COR-L47 (cell line): ENCODE measurements around the gene OPN1SW.

Experiments
- DNase-seq: peaks from one replicate; lab custom pipeline; 2025; lab: John Stamatoyannopoulos, UW

The OPN1SW gene

DNA sequence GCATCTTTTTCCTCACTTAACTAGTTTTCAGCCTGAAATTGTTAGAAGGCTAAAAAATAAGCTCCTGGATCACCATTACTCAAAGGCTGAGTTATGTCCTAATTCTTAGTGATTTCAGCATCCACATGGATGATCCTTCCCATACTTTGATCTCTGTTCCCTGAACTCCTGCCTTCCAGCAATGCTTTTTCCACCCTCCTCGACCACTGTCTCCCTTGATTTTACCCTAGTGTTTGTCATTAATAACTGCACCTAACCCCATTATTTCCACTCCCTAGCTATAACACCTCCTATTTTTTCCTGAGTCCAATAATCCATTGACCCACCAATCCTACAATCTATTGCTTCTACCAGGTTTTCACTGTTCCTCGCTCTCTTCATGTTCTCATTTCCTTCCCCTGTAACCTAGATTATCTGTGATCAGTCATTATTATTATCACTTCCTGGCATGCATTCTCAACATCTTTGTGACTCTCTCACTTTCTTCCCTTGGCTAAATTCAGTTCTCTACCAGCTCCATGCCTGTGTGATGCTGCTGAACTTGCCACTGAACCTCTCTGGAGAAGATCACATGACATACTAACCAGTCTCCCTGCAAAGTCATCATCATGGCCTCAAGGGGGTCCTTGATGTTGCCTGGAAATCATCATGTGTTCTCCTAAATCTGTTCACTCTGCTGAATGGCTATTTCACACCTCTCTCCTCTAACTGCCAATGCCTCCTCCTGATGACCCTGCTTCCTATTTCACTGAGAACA, 42.9 kb downstream of the OPN1SW start:
- no peak for DNase-seq

DNA sequence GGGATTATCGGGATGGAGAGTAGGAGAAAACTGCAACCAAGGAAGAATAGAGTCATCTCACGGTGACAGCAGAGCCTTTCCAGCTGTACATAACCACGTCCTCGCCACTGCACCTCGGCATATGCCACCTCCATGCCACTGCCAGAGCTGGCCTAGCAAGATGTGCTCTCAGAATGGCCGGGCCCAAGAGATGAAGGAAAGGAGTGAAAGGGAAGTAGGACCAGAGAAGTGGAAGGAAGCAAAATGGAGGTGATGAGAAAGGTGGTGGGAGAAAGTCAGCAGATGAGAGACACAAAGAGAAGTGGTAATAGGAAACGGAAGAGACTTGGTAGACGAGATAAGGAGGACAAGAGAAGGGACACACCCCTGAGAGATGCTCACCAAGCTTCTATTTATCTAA, 44.4 kb downstream of the OPN1SW start:
- no peak for DNase-seq

DNA sequence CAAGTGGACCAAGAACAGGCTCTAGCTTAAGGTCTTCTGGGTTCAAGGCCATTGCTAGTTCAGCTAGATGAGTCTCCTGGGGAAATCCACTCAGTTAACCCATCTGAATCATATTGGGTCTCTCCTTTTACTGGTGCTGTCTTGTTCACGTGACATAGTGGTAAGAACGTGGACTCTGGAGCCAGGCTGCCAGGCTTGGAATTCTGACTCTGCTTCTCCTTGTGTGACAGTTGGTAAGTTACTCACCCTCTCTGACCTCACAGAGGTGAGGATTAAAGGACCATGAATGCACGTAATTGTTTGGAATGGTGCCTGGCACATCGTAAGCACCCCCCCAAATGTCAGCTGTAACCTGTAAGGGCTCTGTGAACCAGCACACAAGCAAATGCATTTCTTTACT, 46.1 kb downstream of the OPN1SW start:
- DNase-seq = no peak

DNA sequence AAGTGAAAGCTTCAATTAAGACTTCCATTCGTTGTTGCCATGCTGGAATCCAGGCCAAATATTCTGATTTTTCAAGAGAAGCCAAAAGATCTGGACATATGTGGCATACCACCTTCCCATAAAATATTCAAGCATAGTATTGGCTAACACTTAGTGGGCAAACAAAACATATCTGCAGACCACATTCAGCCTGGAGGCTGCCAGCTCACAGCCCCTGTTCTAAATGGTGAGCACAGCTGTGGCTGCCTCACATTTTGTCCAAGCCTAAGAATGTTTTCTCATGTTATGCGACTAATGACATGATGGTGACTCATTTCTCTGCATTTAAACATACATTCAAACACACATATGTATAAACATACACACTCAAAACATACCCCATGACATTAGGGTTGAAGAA, 47.0 kb downstream of the OPN1SW start:
- no peak for DNase-seq

DNA sequence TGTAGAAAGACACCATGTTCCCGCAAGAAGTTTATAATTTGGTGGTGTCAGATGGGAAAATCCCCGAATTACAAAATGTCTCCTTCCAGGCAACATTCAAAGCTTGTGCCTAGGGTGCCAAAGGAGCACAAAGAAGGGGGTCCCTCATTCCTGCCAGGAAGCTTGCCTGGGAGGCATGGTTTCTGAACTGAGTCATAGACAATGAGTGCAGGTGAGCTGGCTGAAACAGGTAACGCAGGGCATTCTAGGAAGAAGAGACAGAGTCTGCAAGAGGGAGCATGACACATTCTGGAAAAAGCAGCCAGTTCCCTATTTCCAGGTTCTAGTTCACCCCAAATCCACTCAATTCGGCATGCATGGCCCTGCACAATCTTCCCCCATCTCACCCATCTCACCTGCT, 48.4 kb downstream of the OPN1SW start:
- no peak for DNase-seq

DNA sequence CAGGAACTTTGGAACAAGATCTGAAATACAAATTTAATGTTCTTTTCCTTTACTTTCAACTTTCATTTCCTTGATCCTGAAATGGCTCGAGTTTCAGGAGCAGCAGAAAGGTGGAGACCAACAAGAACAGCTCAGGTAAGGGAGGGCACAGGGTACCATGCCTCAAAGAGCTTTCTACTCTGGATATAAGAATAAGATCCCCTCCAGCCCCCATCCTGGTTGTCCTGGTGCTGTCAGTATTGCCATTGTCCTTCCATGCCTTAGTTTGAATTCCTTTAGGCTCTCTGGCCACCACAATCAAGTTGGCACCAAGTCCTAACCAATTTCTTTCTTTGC, 48.9 kb downstream of the OPN1SW start:
- DNase-seq = no peak

DNA sequence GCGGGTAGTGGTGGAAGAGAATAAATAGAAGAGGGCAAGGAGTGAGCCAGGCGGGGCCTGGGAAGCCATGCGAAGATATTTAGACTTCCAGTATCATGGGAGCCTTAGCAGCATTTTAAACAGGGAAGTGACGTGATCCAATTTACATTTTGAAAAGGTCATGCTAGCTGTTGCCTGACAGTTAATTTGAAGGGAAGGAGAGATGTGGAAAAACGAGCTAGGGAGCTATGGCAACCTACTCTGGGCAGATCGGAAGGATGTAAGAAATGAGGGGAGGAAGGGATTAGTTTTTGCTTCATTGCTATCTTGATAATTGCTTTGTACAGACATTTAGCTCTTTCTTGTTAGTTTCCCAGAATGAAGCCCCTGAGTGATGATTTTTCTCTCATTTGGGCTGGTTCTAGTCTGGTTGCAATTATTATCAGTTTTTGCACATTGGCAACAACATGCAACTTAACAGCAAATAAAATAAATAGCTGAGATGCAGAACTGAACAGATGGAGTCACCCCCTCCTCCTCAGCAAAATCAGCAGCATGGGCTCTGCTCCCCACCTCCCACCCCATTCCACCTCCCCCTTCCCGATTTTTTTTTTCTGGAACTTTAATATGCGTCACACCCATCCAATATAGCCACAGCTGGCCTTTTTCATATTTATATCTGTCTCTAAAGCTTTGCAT, 49.4 kb downstream of the OPN1SW start:
- DNase-seq = no peak

DNA sequence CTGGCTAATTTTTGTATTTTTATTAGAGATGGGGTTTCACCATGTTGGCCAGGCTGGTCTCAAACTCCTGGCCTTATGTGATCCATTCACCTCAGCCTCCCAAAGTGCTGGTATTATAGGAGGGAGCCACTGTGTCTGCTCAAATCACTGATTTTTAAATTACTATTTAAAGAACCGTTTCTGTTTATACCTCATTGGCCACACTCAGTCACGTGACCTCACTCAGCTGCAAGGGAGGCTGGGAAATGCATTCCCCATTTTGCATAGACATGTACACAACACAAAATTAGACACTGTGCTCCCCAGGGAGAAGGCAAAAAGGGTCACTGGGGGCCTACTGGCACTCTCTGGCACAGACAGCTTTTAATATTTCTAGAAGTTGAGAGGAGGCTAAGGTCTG, 50.1 kb downstream of the OPN1SW start:
- no peak for DNase-seq

DNA sequence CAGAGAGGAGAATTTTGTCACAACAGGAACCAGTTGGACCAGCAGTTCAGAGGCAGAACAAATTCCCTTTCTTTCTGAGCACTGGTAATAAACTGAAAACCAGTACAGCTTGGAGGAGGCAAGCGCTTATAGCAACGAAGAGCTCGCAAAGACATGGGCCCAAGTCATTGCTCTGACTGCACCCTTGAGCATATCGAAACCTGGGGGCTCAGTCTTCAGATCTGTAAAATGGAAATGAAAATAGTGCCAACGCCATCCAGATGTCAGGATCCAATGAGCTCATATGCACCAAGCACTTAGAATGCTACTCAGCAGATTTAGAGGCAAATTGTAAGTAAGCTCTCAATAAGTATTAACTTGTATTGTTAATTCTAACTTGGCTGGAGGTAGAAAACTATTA, 50.9 kb downstream of the OPN1SW start:
- DNase-seq = no peak
